MM.1S (cell line): Measurements from ENCODE around the gene TFR2.

Source experiments
- DNase-seq: peaks from one replicate; pipeline ENCODE4 v3.0.0-alpha.2; 2015
- H2AFZ ChIP-seq: fragments of 300-600 bp; sonication (generic); 2 replicates; pipeline ENCODE4 v1.6.0; 2016; ENCODE audit warnings: antibody characterized with exemption, low read length
- H3F3A ChIP-seq: fragments of 300-600 bp; sonication (generic); 2 replicates; pipeline ENCODE4 v1.6.1; 2016; ENCODE audit warnings: mild to moderate bottlenecking, antibody characterized with exemption, low read length, moderate library complexity, mixed read lengths; ENCODE audit not compliant: insufficient read depth
- H3K27ac ChIP-seq: fragments of 300-600 bp; sonication (generic); 2 replicates; pipeline ENCODE4 v1.5.1; 2016; ENCODE audit warnings: mild to moderate bottlenecking, low read length
- H3K27me3 ChIP-seq: fragments of 300-600 bp; sonication (generic); replicated peaks from 2 replicates; pipeline ENCODE4 v1.6.0; 2016; ENCODE audit warnings: low read length; ENCODE audit not compliant: insufficient read depth
- H3K36me3 ChIP-seq: fragments of 300-600 bp; sonication (generic); replicated peaks from 2 replicates; pipeline ENCODE4 v1.6.1; 2016; ENCODE audit warnings: mild to moderate bottlenecking, low read length, mixed read lengths; ENCODE audit not compliant: insufficient read depth
- H3K4me1 ChIP-seq: fragments of 300-600 bp; sonication (generic); 2 replicates; pipeline ENCODE4 v1.6.1; 2016; ENCODE audit warnings: low read length, mixed read lengths
- H3K4me2 ChIP-seq: fragments of 300-600 bp; sonication (generic); 2 replicates; pipeline ENCODE4 v1.6.0; 2016; ENCODE audit warnings: low read depth, low read length
- H3K4me3 ChIP-seq: fragments of 300-600 bp; sonication (generic); 2 replicates; pipeline ENCODE4 v1.5.1; 2016; ENCODE audit warnings: low read length, mixed read lengths
- H3K79me2 ChIP-seq: fragments of 300-600 bp; sonication (generic); 2 replicates; pipeline ENCODE4 v1.6.1; 2016; ENCODE audit warnings: mixed run types, low read length, mixed read lengths
- H3K9ac ChIP-seq: fragments of 300-600 bp; sonication (generic); 2 replicates; pipeline ENCODE4 v1.6.1; 2016; ENCODE audit warnings: low read length, mixed read lengths
- H3K9me2 ChIP-seq: fragments of 300-600 bp; sonication (generic); replicated peaks from 2 replicates; pipeline ENCODE4 v1.6.1; 2016; ENCODE audit warnings: mild to moderate bottlenecking, low read length, mixed read lengths; ENCODE audit not compliant: insufficient read depth
- H3K9me3 ChIP-seq: fragments of 300-600 bp; sonication (generic); replicated peaks from 2 replicates; pipeline ENCODE4 v1.6.1; 2016; ENCODE audit warnings: mild to moderate bottlenecking, low read length, mixed read lengths; ENCODE audit not compliant: insufficient read depth
- H4K20me1 ChIP-seq: fragments of 300-600 bp; sonication (generic); 2 replicates; pipeline ENCODE4 v1.6.1; 2016; ENCODE audit warnings: mild to moderate bottlenecking, low read length, moderate library complexity, mixed read lengths; ENCODE audit not compliant: insufficient read depth
- EZH2 ChIP-seq: fragments of 300-600 bp; sonication (generic); optimal IDR thresholded peaks from 2 replicates; pipeline ENCODE3; 2017; ENCODE audit warnings: low read depth, mild to moderate bottlenecking, antibody characterized with exemption, low read length, mixed read lengths
- EZH2phosphoT487 ChIP-seq: fragments of 300-600 bp; sonication (generic); IDR thresholded peaks from 2 replicates; pipeline ENCODE4 v1.6.1; 2018; ENCODE audit warnings: antibody characterized with exemption, low read length
- TF ChIP-seq, protein P1 (sequence below): fragments of 300-600 bp; sonication (generic); IDR thresholded peaks from 2 replicates; pipeline ENCODE4 v1.5.1; 2016; ENCODE audit warnings: antibody characterized with exemption, low read length, mixed read lengths

TFR2 gene

DNA sequence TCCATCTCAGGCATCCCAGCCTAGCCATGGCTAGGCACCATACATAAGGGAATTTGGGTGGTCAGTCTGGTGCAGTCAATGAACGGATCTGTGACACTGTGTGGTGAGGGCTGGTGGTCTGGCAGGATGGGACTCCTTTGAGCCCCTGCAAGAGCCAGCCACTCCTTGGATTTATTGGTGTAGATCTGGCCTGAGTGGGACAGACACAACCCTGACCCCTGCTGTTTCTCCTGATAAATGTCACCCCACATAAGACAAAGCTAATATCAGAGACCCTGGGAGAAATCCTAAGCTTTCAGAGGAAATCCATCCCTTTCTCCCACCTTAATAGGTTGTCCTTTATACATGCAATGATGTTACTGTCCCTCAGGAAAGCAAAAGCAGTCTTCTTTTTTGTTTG lies 52.9 kb downstream of the TFR2 start:
- DNase-seq: no peak
- Histone ChIP-seq H3K9me2 (no peaks in the 10 kb centered on the region), H3K9ac (no peak overlapping the region), H3K79me2 (peaks cover 21% of the 10 kb centered on the region), H3K4me1 (peaks cover 6% of the 10 kb centered on the region; the same call in 1 of the 2 replicates), H3K4me2 (no peak overlapping the region), H2AFZ (no peak overlapping the region), H3K36me3 (no peaks in the 10 kb centered on the region), H3K27me3 (peaks cover 53% of the 10 kb centered on the region), H3K9me3 (no peaks in the 10 kb centered on the region), H4K20me1 (no peaks in the 10 kb centered on the region), H3F3A (peaks cover 18% of the 10 kb centered on the region; the same call in 1 of the 2 replicates), H3K27ac (no peak overlapping the region), H3K4me3 (no peak overlapping the region)
- TF ChIP-seq EZH2 (no peak), EZH2phosphoT487 (no peak)
- TF ChIP-seq, protein P1, sequence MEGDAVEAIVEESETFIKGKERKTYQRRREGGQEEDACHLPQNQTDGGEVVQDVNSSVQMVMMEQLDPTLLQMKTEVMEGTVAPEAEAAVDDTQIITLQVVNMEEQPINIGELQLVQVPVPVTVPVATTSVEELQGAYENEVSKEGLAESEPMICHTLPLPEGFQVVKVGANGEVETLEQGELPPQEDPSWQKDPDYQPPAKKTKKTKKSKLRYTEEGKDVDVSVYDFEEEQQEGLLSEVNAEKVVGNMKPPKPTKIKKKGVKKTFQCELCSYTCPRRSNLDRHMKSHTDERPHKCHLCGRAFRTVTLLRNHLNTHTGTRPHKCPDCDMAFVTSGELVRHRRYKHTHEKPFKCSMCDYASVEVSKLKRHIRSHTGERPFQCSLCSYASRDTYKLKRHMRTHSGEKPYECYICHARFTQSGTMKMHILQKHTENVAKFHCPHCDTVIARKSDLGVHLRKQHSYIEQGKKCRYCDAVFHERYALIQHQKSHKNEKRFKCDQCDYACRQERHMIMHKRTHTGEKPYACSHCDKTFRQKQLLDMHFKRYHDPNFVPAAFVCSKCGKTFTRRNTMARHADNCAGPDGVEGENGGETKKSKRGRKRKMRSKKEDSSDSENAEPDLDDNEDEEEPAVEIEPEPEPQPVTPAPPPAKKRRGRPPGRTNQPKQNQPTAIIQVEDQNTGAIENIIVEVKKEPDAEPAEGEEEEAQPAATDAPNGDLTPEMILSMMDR: peak; percentile 38

DNA sequence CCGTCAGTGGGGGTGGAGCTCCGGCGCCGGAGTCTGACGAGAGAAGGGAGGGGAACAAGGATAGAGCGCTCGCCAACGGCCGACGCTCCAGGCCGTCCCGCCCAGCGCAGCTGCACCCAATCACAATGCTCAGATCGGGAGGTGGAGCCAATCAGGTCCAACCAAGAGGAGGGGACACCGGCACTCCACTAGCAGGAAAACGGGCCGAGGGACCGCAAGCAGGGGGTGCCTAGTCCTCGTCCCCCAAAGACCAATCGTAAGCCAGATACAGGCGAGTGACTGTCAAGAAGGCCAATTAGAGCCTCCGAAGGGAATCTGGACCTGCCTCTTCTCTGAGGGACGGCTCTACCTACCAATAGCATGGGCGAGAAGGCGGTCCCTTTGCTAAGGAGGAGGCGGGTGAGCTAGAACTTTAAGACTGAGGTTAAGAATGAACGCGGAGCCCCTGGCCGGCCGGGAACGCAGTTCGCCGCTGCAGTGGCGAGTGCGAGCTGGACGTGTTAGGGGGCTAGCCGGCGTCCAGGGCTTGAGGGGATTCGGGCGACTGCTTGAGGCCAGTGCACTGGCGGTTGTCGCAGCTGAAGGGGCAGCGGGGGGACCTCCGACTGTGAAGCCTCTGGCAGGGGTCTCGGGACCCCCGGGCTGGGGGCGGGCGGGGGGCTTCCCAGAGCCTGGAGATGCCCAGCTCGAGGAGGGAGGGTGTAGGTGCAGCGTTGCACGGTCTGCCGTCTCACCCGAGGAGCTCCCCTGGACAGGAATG lies 54.9 kb downstream of the TFR2 start, which contains the start of gene FBXO24:
TSS of gene FBXO24 (plus strand) at position 63 of the 760 bp plus-strand sequence. CDS start at position 361, 298 bp downstream.
- peaks cover 37% of the 10 kb centered on the region for H3K27me3 ChIP-seq

DNA sequence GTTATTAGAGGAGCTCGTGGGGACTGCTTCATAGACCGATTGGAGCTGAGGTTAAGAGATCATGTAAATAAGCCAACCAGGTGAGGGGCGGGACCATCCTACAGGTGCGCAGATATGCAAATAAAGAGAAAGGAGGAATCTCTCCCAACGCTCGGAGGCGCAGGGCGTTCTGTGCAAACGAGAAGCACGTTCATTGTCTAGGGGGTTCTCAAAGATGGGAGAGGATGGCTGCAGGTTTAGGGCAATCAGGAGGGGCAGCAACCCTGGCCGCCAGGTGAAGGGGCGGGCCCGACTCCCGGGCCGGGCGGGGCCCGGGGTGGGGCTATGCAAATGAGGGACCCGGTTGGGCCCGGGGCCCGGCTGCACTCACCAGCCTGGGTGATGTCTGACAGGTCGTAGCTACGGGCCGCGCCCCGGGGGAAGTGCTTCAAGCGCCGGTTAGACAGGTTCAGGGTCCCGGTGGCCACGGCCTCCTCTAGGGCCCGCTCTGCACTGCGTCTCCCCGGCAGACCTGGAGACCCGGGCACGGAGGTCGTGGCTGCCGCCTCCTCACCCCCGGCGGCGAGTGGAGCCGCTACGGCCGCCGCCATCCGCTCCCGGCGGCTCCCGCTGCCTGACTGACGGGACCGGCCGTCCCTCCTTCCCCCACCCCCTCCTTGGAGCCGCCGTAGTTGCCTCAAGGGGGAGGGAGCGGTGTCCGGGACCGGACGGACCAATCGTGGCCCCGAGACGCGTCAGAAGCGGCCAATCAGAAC lies 55.7 kb downstream of the TFR2 start, which contains the start of gene LRCH4:
TSS of gene LRCH4 (minus strand) at position 619 of the 755 bp plus-strand sequence. CDS start at position 590, 29 bp downstream.
- DNase-seq: peak; percentile 66
- Histone ChIP-seq H3K36me3 (no peaks in the 10 kb centered on the region), H3F3A (peaks cover 20% of the 10 kb centered on the region; the same call in 1 of the 2 replicates), H3K9ac (peak within 1 kb of the TSS; percentile 99), H4K20me1 (no peaks in the 10 kb centered on the region), H3K27ac (peak within 1 kb of the TSS; percentile 94), H3K27me3 (peaks cover 30% of the 10 kb centered on the region), H3K9me3 (no peaks in the 10 kb centered on the region), H3K4me2 (peak within 1 kb of the TSS; percentile 96), H3K4me1 (peaks cover 11% of the 10 kb centered on the region; the same call in 1 of the 2 replicates), H3K4me3 (peak within 1 kb of the TSS; percentile 95), H3K9me2 (no peaks in the 10 kb centered on the region), H2AFZ (peak within 1 kb of the TSS; percentile 73), H3K79me2 (peaks cover 38% of the 10 kb centered on the region)
- TF ChIP-seq EZH2phosphoT487: no peak
- TF ChIP-seq, protein P1: no peak
- no peak for TF ChIP-seq EZH2

More for the DNA sequence above, 54.9 kb downstream of the TFR2 start, which contains the start of gene FBXO24:
- Histone ChIP-seq H2AFZ (peak within 1 kb of the TSS; percentile 73), H3K27ac (peak within 1 kb of the TSS; percentile 94), H3K9me3 (no peaks in the 10 kb centered on the region), H3K9me2 (no peaks in the 10 kb centered on the region), H3K36me3 (no peaks in the 10 kb centered on the region), H3K9ac (peak within 1 kb of the TSS; percentile 99), H3K4me1 (peaks cover 11% of the 10 kb centered on the region; the same call in 1 of the 2 replicates), H4K20me1 (no peaks in the 10 kb centered on the region), H3K4me2 (peak within 1 kb of the TSS; percentile 96), H3F3A (peaks cover 20% of the 10 kb centered on the region; the same call in 1 of the 2 replicates), H3K79me2 (peaks cover 35% of the 10 kb centered on the region), H3K4me3 (peak within 1 kb of the TSS; percentile 95)
- no peak for TF ChIP-seq EZH2
- TF ChIP-seq, protein P1: no peak
- TF ChIP-seq EZH2phosphoT487: no peak
- DNase-seq: peak; percentile 99
